ENCODE results near the gene RUBCN.

- no peak for TF ChIP-seq CTCF (IDR thresholded peaks at IDR 0.05)
- TF ChIP-seq POLR2A (IDR thresholded peaks at IDR 0.05), result no peak
These were observed 1.9 kb downstream of the RUBCN start for GRCh38 chr3:197734667-197735318.

All from tibial nerve (tissue), 3 donors.